Measurements from ENCODE around the gene LRRK1.

Gene LRRK1

DNA sequence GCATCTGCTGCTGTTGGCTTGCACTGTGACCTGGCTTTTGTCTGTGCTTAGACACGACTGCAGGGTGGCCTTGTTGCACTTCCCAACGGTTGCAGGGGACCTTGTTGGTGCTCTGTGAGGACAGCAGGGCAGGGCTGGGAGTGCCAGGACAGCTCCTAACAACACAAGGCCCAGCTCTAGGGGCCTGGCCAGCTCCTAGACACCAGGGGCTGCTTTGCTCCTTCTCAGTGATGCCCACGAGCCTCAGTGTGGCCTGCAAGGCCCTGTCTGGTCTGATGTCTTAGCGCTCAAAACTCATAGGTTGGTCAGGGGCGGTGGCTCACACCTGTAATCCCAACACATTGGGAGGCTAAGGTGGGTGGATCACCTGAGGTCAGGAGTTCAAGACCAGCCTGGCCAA, 183.6 kb downstream of the LRRK1 start:
- DNase-seq, result no peak

DNA sequence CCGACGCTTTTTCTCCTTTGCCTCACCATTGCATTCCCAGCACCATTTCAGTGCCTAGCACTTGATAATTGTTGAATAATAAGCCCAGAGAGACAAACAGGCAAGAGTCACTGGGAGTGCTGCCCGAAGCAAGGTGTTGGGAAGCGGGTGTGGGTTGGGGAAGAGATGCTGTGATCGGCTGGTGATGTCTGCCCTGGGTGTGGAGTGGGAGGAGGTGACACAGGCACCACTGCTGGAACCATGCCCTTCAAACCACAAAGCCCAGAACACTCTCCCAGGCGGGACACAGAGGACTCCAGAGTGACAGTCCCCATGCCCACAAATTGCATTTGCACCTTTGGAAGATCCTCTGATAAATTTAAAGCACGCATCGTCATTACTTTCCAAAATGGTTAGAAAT, 184.4 kb downstream of the LRRK1 start:
- no peak for DNase-seq

DNA sequence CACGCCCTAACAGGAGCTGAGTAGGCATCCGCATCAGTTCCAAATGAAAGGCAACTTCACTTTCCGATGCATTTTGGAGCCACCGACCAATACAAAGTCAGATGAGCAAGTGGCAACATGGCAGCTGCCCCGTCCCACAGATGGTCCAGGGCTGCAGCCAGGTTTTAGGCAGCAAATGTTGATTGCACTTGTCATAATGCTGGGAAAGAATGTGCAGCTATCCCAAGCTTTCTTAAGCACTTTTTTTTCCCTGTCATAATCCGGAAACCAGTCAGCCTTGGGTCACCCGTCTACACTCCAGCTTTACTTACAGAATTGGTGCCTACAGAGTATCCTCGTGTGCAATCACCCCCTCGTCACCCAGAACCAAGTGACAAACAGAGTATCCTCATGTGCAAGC, 185.0 kb downstream of the LRRK1 start:
- DNase-seq, result no peak

GRCh38 chr15:101105059-101105891, 186.1 kb downstream of the LRRK1 start:
- no peak for DNase-seq

DNA sequence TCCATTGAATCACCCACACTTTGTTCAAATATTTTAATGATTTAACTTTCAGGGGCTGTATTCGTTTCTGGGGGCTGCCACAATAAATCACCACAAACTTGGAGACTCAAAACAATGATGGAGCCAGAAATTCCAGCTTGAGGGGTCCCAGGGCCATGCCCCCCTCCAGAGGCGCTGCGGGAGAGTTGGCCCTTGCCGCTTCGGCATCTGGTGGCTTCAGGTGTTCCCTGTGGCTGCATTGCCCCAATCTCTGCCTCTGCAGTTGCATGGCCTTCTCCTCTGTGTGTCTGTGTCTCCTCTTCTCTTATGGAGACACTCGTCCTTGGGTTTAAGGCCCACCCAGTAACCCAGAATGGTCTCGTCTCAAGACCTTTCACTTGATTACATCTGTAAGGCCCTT, 187.9 kb downstream of the LRRK1 start:
- no peak for DNase-seq

- no peak for DNase-seq
Measured at GRCh38 chr15:101107625-101108460, 188.7 kb downstream of the LRRK1 start.

- no peak for DNase-seq
Measured at GRCh38 chr15:101108461-101108775, 189.3 kb downstream of the LRRK1 start.

- no peak for DNase-seq
Measured at GRCh38 chr15:101108791-101109190, 189.6 kb downstream of the LRRK1 start.

GRCh38 chr15:101110681-101111569, 191.8 kb downstream of the LRRK1 start:
- DNase-seq, result no peak

DNA sequence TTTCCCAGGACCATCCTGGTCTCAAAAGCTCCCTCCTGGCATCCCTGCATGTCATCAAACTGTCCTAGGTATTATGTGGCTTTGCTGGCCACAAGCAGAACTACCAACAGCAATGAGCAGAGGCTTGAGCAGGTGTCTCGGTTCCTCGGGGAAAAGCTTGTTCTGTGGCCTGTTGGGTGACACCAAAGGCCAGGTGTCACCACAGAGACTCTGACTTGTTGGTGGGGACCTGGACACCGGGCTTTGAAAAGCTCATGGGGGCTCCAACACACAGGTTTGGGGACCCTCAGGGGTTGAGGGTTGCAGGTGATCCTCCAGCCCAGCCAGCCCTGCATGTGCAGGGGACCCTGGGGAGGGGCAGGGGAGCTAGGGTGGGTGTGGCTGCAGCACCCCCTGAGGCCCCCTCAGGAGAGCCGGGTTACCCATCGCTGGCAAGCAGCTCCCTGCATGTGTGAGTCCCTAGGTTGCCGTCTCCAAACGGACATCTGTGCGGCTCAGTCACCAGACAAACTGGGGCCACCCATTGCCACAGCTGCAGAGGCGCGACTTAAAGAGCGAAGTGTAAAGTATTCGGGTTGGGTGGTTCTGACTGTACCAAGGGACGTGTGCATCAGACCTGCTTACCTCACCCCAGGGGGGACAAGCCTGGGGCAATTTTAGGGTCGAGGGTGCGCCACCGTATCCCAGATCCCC, 192.6 kb downstream of the LRRK1 start:
- no peak for DNase-seq

- no peak for DNase-seq
Measured at GRCh38 chr15:101112336-101113113, 193.4 kb downstream of the LRRK1 start.

DNA sequence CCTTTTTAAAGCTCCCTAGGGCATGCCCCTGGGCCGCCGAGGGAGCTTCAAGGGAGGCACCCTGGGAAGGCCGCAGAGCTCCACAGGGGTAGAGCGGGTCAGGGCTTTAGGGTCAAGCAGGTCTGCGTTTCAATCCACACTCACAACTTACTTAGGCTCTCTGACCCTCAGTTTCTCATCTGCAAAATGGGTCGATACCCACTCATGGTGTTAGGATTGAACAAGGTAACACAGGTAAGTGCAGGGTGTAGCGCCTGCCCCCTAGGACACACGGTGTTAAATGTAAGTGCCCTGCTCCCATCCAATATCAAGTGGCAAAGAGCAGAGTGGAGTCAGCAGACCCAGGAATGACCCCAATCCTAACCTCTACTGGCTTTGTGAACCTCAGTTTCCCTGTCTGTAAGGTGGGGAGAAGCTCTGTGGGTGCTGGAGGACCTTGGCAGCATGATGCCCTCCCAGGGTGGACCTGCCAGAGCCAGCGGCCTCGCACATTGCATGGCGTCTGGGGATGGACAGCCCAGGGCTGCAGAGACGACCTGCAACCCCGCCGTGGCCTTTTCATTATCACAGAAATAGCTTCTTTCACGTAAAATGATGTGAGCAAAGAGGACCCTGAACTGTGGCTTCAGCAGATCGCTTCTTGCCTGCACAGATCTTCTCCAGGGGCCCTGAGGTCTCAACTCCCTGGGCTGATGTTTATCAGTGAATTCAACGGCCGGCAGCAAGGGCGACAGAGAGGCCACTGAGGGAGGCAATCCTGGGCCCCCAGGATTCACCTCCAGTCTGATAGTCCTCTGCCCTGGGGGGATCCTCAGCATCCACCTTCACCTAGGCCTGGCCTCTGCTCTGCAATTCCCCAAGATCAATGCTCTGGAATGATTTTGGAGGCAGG, 194.2 kb downstream of the LRRK1 start:
- no peak for DNase-seq

DNA sequence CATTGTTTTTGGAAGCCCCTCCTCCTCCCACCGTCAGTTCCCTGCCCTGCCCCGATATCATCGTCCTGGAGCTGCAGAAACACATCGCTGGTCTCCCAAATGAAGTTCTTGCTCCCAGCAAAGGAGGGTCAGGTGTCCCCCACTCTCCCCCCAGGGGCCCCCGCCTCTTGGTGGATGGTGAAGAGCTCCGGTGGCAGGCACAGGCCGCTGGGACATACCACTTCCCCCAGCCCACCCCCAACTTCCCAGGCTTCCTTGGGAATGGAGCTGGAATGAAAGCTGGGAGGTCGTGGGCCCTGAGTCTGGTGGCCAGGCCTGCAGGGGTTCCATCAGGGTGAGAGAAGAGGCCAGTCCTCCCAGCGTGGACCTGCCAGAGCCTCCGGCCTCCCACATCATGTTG, 195.0 kb downstream of the LRRK1 start:
- DNase-seq, result no peak

- DNase-seq, result no peak
Measured at GRCh38 chr15:101114610-101115009, 195.5 kb downstream of the LRRK1 start.

DNA sequence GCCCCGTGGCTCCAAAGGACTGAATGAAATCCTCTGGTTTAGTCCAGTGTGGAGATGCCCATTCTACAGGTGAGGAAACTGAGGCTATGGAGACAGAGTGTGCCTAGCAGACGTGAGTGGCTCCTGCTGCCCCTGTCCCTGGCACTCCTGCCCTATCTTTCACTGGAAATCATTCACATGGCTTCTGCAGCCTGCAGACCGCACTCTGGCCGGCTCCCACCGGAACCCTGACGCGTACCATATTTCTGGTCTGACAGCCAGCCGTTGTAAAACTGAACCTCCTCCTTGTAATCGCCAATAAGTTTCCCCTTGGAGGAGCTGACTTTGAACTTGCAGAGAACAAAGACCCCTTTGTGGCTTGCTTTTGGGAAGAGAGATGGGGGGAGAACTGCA, 196.2 kb downstream of the LRRK1 start:
- no peak for DNase-seq

DNA sequence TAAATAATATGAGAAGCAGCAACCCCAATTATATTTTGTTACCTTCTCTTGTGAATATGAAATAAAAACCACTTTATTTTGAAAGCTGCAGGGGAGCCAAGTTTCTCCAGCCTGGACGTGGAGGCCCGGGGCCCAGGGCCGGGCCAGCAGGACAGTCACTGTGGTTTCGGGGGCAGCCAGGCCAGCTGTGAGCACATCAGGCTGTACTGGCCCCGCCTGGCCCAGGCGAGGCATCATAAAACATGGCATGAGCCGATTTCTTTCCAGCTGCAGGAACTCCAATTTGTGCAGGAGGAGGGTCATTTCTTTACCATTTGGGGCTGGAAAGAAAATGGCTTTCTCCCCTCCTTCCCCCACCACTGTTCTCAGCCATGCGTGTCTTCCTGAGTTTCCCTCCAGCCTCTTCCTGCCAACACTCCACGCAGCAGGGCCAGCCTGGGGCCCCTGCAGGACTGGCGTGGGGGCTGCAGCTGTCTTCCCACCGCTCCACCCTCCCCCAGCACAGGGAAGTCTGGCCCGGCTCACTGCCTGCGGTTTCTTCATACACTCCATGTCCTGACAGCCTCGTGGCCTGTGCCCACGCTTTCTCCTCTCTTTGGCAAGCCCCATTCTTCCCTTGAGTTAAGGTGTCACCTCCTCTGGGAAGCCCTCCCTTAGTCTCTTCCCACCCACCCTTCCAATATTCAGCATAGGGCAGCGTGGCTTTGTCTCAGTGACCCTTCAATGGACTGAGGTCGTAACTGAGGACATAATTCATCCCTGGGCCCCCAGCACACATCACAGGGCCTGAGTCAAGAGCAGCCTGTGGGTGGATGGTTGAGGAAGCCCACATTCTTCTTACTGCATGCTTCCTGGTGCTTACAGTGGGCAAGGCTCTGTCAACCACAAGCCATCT, 196.9 kb downstream of the LRRK1 start:
- DNase-seq, result no peak

- DNase-seq, result no peak
Measured at GRCh38 chr15:101116681-101116976, 197.5 kb downstream of the LRRK1 start.

DNA sequence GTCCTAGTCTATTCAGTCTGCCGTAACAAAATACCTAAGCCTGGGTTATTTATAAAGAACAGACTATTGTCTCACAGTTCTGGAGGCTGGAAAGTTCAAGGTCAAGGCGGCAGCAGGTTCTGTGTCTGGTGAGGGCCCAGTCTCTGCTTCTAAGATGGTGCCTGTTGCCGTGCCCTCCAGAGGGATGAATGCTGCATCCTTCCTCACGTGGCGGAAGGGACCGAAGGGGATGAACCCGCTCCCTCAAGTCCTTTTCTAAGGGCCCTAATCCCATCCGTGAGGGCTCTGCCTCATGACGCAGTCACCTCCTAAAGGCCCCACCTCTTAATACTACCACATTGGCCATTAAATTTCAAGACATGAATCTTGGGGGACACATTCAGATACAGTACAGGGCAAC, 199.0 kb downstream of the LRRK1 start:
- no peak for DNase-seq

DNA sequence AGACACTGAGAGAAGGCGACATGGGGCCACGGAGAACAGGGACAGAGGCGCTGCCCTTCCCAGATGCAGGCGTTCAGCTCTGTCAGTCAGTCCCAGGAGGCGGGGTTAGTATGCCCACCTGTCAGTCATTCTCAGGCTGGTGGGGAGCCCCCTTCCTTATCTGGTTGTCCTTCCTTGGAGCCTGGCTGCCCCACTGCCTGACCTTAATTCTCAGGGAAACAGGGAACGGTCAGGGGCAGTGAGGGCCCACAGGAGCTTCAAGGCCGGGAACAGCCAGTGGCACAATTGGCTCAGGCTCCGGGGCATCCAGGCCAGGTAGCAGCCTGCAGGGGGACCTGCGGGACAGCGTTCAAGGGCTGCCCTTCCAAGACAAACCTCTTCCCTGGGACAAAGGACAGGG, 199.5 kb downstream of the LRRK1 start:
- no peak for DNase-seq

GRCh38 chr15:101119181-101119580, 200.0 kb downstream of the LRRK1 start:
- no peak for DNase-seq
